IMR-90 (cell line): Measurements from ENCODE around the gene TCERG1L.

Source experiments
- BHLHE40 ChIP-seq: fragments of 150-350 bp; IDR thresholded peaks from 2 replicates; pipeline ENCODE4 v1.6.1; 2016; ENCODE audit warnings: mild to moderate bottlenecking, low read depth, low read length
- CEBPB ChIP-seq: IDR thresholded peaks from 2 replicates; pipeline ENCODE4 v1.6.1; 2012; ENCODE audit warnings: low read depth, low read length, improper control_type of control experiment
- CHD1 ChIP-seq: IDR thresholded peaks from 2 replicates; pipeline ENCODE4 v1.6.1; 2012; ENCODE audit warnings: low read depth, low read length, improper control_type of control experiment
- FOS ChIP-seq: fragments of 150-350 bp; IDR thresholded peaks from 2 replicates; pipeline ENCODE4 v1.6.1; 2016; ENCODE audit warnings: low read depth, low read length
- MAZ ChIP-seq: IDR thresholded peaks from 2 replicates; pipeline ENCODE4 v1.6.1; 2012; ENCODE audit warnings: low read depth, mild to moderate bottlenecking, low read length, improper control_type of control experiment, moderate library complexity, borderline replicate concordance
- MXI1 ChIP-seq: IDR thresholded peaks from 2 replicates; pipeline ENCODE4 v1.6.1; 2012; ENCODE audit warnings: low read depth, mild to moderate bottlenecking, low read length, moderate library complexity, borderline replicate concordance
- POLR2A ChIP-seq: IDR thresholded peaks from 2 replicates; pipeline ENCODE4 v1.6.1; 2012; ENCODE audit warnings: mild to moderate bottlenecking, low read depth, low read length
- RAD21 ChIP-seq: IDR thresholded peaks from 2 replicates; pipeline ENCODE4 v1.6.1; 2012; ENCODE audit warnings: low read length, improper control_type of control experiment
- RCOR1 ChIP-seq: IDR thresholded peaks from 2 replicates; pipeline ENCODE4 v1.6.1; 2012; ENCODE audit warnings: mild to moderate bottlenecking, low read length, improper control_type of control experiment; ENCODE audit not compliant: insufficient replicate concordance
- RFX5 ChIP-seq: IDR thresholded peaks from 2 replicates; pipeline ENCODE4 v1.8.0; 2012; ENCODE audit warnings: low read depth, mild to moderate bottlenecking, low read length, moderate library complexity
- SMC3 ChIP-seq: fragments of 150-350 bp; IDR thresholded peaks from 2 replicates; pipeline ENCODE4 v1.6.1; 2016; ENCODE audit warnings: low read depth, mild to moderate bottlenecking, antibody characterized with exemption, low read length, moderate library complexity
- TF ChIP-seq, protein P1 (sequence below): conservative IDR thresholded peaks from 2 replicates; pipeline ENCODE4 v1.5.1; 2012; ENCODE audit warnings: mild to moderate bottlenecking, low read depth, low read length, improper control_type of control experiment
- TF ChIP-seq, protein P2 (sequence below): fragments of 150-350 bp; IDR thresholded peaks from 2 replicates; pipeline ENCODE4 v1.6.1; 2017; ENCODE audit warnings: mild to moderate bottlenecking, antibody characterized with exemption, low read length, low read depth

DNA sequence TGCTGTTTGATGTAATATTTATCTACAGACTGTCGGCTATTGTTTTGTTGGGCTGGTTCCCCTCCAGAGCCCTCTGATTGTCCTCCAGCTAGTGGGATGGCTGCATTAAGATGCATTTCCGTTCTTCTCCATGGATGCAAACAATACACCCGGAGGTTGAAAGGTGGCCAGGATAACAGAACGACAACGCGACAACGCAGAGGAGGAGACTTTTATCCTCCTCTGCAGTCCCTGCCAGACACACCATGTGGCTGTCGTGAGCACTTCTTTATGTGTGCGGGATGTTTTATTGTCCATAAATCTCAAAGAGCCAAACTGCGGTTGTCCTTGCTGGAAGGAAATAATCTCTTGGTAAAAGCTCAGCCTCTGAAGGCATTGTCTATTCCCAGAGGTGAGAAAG, 39.1 kb upstream of the TCERG1L start:
- TF ChIP-seq MAZ (no peak), POLR2A (no peak), MXI1 (no peak), RAD21 (no peak), CHD1 (no peak), RCOR1 (no peak), RFX5 (no peak), SMC3 (no peak), BHLHE40 (no peak), CEBPB (no peak), FOS (no peak)
- TF ChIP-seq, protein P1, sequence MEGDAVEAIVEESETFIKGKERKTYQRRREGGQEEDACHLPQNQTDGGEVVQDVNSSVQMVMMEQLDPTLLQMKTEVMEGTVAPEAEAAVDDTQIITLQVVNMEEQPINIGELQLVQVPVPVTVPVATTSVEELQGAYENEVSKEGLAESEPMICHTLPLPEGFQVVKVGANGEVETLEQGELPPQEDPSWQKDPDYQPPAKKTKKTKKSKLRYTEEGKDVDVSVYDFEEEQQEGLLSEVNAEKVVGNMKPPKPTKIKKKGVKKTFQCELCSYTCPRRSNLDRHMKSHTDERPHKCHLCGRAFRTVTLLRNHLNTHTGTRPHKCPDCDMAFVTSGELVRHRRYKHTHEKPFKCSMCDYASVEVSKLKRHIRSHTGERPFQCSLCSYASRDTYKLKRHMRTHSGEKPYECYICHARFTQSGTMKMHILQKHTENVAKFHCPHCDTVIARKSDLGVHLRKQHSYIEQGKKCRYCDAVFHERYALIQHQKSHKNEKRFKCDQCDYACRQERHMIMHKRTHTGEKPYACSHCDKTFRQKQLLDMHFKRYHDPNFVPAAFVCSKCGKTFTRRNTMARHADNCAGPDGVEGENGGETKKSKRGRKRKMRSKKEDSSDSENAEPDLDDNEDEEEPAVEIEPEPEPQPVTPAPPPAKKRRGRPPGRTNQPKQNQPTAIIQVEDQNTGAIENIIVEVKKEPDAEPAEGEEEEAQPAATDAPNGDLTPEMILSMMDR = no peak
- TF ChIP-seq, protein P2, sequence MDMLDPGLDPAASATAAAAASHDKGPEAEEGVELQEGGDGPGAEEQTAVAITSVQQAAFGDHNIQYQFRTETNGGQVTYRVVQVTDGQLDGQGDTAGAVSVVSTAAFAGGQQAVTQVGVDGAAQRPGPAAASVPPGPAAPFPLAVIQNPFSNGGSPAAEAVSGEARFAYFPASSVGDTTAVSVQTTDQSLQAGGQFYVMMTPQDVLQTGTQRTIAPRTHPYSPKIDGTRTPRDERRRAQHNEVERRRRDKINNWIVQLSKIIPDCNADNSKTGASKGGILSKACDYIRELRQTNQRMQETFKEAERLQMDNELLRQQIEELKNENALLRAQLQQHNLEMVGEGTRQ = no peak
